Suprapubic skin (tissue), 4 donors: ENCODE results near the gene ROBO4. TPM values are rescaled to one million over a fixed set of nuclear protein-coding genes. Genes with fewer than 3 reads are reported as not detected.

Experiments used
- DNase-seq, 2 donors: peaks; one replicate each; pipeline ENCODE4 v3.0.0-alpha.2; 2019; ENCODE audit warnings: low spot score in 2 of 2
- H3K27ac ChIP-seq: fragments of 200-600 bp; sonication (generic); one replicate; pipeline ENCODE4 v1.5.1; 2019
- H3K27me3 ChIP-seq: fragments of 200-600 bp; sonication (generic); one replicate; pipeline ENCODE4 v1.5.1; 2019
- H3K36me3 ChIP-seq: fragments of 200-600 bp; sonication (generic); one replicate; pipeline ENCODE4 v1.5.1; 2019
- H3K4me1 ChIP-seq: fragments of 200-600 bp; sonication (generic); one replicate; pipeline ENCODE4 v1.5.1; 2019
- H3K4me3 ChIP-seq: fragments of 200-600 bp; sonication (generic); one replicate; pipeline ENCODE4 v1.5.1; 2019; ENCODE audit warnings: mild to moderate bottlenecking
- H3K9me3 ChIP-seq: fragments of 200-600 bp; sonication (generic); one replicate; pipeline ENCODE4 v1.5.1; 2019
- CTCF ChIP-seq, 2 donors: fragments of 200-600 bp in 1 of 2; fragments of 450-650 bp in 1 of 2; sonication (generic) in 1 of 2; IDR thresholded peaks; one replicate each; pipeline ENCODE4 v1.5.1; 2016 to 2019; ENCODE audit warnings: antibody characterized with exemption in 2 of 2, mild to moderate bottlenecking in 1 of 2, moderate library complexity in 1 of 2
- EP300 ChIP-seq: sonication (generic); formaldehyde crosslinking; IDR thresholded peaks from one replicate; pipeline ENCODE4 v1.6.1; 2017; ENCODE audit warnings: antibody characterized with exemption
- POLR2A ChIP-seq, 2 donors: fragments of 450-650 bp; IDR thresholded peaks; one replicate each; pipeline ENCODE4 v1.6.1; 2017; ENCODE audit warnings: antibody characterized with exemption in 2 of 2, mild to moderate bottlenecking in 2 of 2, moderate library complexity in 2 of 2
- POLR2AphosphoS5 ChIP-seq, 3 donors: sonication (generic); formaldehyde crosslinking; IDR thresholded peaks; one replicate each; pipeline ENCODE4 v1.6.1; 2017; ENCODE audit warnings: antibody characterized with exemption in 3 of 3
- WGBS: methylation state at CpG from one replicate; pipeline ENCODE4 v1.1.5; 2018; 5-methylcytosine and 5-hydroxymethylcytosine counted together
- total RNA-seq, 4 donors: library from RNA; depleted of rRNA; stranded (reverse); fragments of >200 nt; gene quantifications; one replicate each; pipeline ENCODE4 v1.1.0, GENCODE V29; 2016

ROBO4 gene
- total RNA-seq, 4 donors from 2014 or later: 2.5 to 18.7 (median 9.6) TPM

- no peaks in the 10 kb centered on the region for H3K9me3 ChIP-seq
- no peak overlapping the region for H3K4me3 ChIP-seq
- no peaks in the 10 kb centered on the region for H3K36me3 ChIP-seq
Measured at GRCh38 chr11:124923296-124923695, 25.6 kb upstream of the ROBO4 start.

DNA sequence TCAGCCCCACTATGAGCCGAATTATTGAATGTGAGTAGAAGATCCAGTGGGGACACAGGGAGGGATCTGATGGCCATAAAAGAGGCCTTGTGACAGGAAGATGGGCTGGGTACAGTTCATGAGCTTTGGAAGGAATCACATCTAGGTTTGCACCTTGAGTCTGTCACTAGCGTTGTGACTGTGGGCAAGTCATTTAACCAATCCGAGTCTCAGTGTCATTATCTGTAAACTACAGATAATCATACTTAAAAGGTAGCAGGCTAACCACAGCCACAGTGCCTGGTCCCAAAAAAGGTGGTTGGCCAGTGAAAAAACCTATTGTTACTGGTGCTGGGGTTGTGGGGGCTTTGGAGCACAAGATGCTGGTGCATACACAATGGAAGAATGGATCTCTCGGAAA is 25.2 kb upstream of the ROBO4 start:
- TF ChIP-seq CTCF (IDR thresholded peaks at IDR 0.05): no peak
- no peak for TF ChIP-seq EP300
- TF ChIP-seq POLR2A (IDR thresholded peaks at IDR 0.05): no peak
- no peak for TF ChIP-seq POLR2AphosphoS5 (IDR thresholded peaks at IDR 0.05)
- no peaks in the 10 kb centered on the region for H3K36me3 ChIP-seq
- DNase-seq: no peak
- no peak overlapping the region for H3K27ac ChIP-seq
- WGBS: 89% methylated on average over 4 of the region's 4 CpGs
- H3K9me3 ChIP-seq: no peaks in the 10 kb centered on the region
- H3K4me1 ChIP-seq: peaks cover 8% of the 10 kb centered on the region
- peaks cover 5% of the 10 kb centered on the region for H3K27me3 ChIP-seq
- H3K4me3 ChIP-seq: no peak overlapping the region

More at GRCh38 chr11:124923296-124923695, 25.6 kb upstream of the ROBO4 start:
- TF ChIP-seq EP300 (no peak), CTCF (IDR thresholded peaks at IDR 0.05) (no peak), POLR2AphosphoS5 (IDR thresholded peaks at IDR 0.05) (no peak), POLR2A (IDR thresholded peaks at IDR 0.05) (no peak)
- H3K27ac ChIP-seq: no peak overlapping the region
- H3K4me1 ChIP-seq: peaks cover 8% of the 10 kb centered on the region
- H3K27me3 ChIP-seq: peaks cover 5% of the 10 kb centered on the region
- DNase-seq: no peak

DNA sequence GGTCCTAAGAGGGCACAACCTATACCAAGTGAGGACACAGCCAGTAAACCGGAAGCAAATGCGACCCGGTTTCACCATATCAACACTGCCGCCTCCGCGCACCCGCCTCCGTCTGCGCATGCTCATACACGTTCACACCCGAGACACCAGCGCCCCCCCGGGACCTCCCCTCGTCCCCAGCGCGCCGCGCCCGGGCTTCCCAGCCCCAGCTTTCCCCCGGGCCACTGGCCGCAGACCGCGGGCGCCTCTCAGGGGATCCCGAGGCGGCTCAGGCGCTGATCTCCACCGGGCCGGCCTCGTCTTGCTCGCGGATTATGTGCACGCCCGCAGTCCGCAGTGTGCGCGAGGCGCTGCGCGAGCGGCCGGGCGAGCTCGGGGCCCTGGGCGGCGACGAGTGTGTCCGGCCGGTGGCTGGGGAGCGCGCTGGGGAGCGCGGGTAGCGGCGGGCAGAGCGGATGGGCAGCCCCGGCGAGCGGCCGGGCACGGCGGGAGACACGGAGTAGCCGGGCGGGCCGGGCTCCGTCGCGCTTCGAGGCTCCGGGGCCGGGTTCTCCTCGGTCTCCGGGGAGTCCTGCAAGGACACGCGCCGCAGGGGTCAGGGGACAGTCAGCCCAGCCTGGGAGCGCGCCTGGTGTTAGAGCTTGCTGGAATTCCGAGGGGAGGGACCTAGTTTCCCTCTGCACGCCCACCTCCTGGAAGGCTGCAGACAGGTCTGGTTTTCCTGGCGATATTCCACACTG is 23.4 kb upstream of the ROBO4 start:
- Histone ChIP-seq H3K9me3 (no peaks in the 10 kb centered on the region), H3K27me3 (peaks cover 5% of the 10 kb centered on the region), H3K27ac (peak overlapping the region; percentile 59), H3K4me3 (peak overlapping the region; percentile 52), H3K4me1 (peaks cover 8% of the 10 kb centered on the region), H3K36me3 (no peaks in the 10 kb centered on the region)
- TF ChIP-seq POLR2AphosphoS5 (IDR thresholded peaks at IDR 0.05) (no peak), EP300 (no peak), POLR2A (IDR thresholded peaks at IDR 0.05) (no peak), CTCF (IDR thresholded peaks at IDR 0.05) (no peak)
- peak; percentile 82 to 85 for DNase-seq
- WGBS: 12% methylated on average over 28 of the region's 82 CpGs

- TF ChIP-seq EP300 (no peak), POLR2AphosphoS5 (IDR thresholded peaks at IDR 0.05) (no peak), CTCF (IDR thresholded peaks at IDR 0.05) (no peak)
- H3K4me3 ChIP-seq: peak overlapping the region; percentile 52
- 83% methylated on average over 5 of the region's 5 CpGs for whole genome bisulfite sequencing
Measured at GRCh38 chr11:124920356-124920755, 22.7 kb upstream of the ROBO4 start.

GRCh38 chr11:124919898-124920297 is 22.2 kb upstream of the ROBO4 start:
- Histone ChIP-seq H3K4me3 (no peak overlapping the region), H3K36me3 (no peaks in the 10 kb centered on the region), H3K9me3 (no peaks in the 10 kb centered on the region), H3K27me3 (peaks cover 5% of the 10 kb centered on the region), H3K27ac (no peak overlapping the region), H3K4me1 (peaks cover 8% of the 10 kb centered on the region)
- 89% methylated on average over 2 of the region's 2 CpGs for WGBS
- DNase-seq: peak in 1 of 2 donors; percentile 24
- no peak for TF ChIP-seq POLR2A (IDR thresholded peaks at IDR 0.05)
- TF ChIP-seq POLR2AphosphoS5 (IDR thresholded peaks at IDR 0.05): no peak
- TF ChIP-seq EP300: no peak
- TF ChIP-seq CTCF (IDR thresholded peaks at IDR 0.05): no peak

More at GRCh38 chr11:124920356-124920755, 22.7 kb upstream of the ROBO4 start:
- Histone ChIP-seq H3K27me3 (peaks cover 5% of the 10 kb centered on the region), H3K9me3 (no peaks in the 10 kb centered on the region), H3K4me1 (peaks cover 8% of the 10 kb centered on the region), H3K36me3 (no peaks in the 10 kb centered on the region), H3K27ac (no peak overlapping the region)
- peak in 1 of 2 donors; percentile 34 for DNase-seq
